Right atrium auricular region (tissue), 2 donors: ENCODE results near the gene ZSWIM5. TPM values are rescaled to one million over a fixed set of nuclear protein-coding genes. Genes with fewer than 3 reads are reported as not detected.

Experiments used
- DNase-seq: peaks from one replicate; pipeline ENCODE4 v3.0.0-alpha.2; 2019; ENCODE audit warnings: low spot score
- H3K27ac ChIP-seq, 2 donors: fragments of 200-600 bp; sonication (generic); 1 replicate in 1 of 2; 2 replicates in 1 of 2; pipeline ENCODE4 v1.5.1; 2016 to 2019
- H3K27me3 ChIP-seq, 2 donors: fragments of 200-600 bp; sonication (generic); one replicate each; pipeline versions ENCODE4 v1.5.1 to v1.6.0; 2017 to 2019
- H3K36me3 ChIP-seq: fragments of 200-600 bp; sonication (generic); one replicate; pipeline ENCODE4 v1.5.1; 2016
- H3K4me1 ChIP-seq, 2 donors: fragments of 200-600 bp; sonication (generic); one replicate each; pipeline versions ENCODE4 v1.5.1 to v1.6.0; 2017 to 2019
- H3K4me3 ChIP-seq, 2 donors: fragments of 200-600 bp; sonication (generic); 1 replicate in 1 of 2; 2 replicates in 1 of 2; pipeline ENCODE4 v1.5.1; 2017 to 2019; ENCODE audit warnings: mild to moderate bottlenecking in 1 of 2, moderate library complexity in 1 of 2
- H3K9me3 ChIP-seq, 2 donors: fragments of 200-600 bp; sonication (generic); one replicate each; pipeline ENCODE4 v1.5.1; 2019
- CTCF ChIP-seq, 2 donors: fragments of 200-600 bp; sonication (generic); IDR thresholded peaks; one replicate each; pipeline ENCODE4 v1.5.1; 2019; ENCODE audit warnings: antibody characterized with exemption in 2 of 2
- total RNA-seq, 2 donors: library from RNA; depleted of rRNA; stranded (reverse); fragments of >200 nt; gene quantifications; one replicate each; pipeline ENCODE4 v1.1.0, GENCODE V29; 2016

Gene ZSWIM5
- total RNA-seq, 2 donors from 2014 or later: 1.2 to 1.7 TPM

DNA sequence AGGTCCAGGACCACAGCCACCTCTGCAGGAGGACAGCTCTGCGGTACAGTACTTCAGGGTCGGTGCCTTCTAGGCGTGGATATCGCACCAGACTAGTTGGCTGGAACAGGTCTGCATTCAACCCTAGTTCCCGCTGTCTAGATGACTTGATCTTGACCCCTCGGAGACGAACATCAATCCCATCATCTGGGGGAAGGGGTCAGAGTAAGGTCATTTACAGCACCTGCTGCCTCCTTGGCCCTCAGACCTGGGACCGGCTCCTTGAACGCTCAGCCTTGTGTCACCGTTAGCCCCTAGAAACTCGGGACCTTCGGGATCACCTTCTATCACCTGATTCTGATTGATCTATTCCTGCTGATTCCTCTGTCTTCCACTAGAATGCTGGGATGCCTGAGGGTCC, 197.9 kb downstream of the ZSWIM5 start:
- Histone ChIP-seq H3K36me3 (peaks cover 60% of the 10 kb centered on the region), H3K4me1 (peaks cover 0 to 33% of the 10 kb centered on the region in 2 donors), H3K4me3 (no peak overlapping the region), H3K9me3 (no peaks in the 10 kb centered on the region), H3K27me3 (no peaks in the 10 kb centered on the region), H3K27ac (no peak overlapping the region)
- no peak for DNase-seq
- TF ChIP-seq CTCF (IDR thresholded peaks at IDR 0.05): no peak

DNA sequence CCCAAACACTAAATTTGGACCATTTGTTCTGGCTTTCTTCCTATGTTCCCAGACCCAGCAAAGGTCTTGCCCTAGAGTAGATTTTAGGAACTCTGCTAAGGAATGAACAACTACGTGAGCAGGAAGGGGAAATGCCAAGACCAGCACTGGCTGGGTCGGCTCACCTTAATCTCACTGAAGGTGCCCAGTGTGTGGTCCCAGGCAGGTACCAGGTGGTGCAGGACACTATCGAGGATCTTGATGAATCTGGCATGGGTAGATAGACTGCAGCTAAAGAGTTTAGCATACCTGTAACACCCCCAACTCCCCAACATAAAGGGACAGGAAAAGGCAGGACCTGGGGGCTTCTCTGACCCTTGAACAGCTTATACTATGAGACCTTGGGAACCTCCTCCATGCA, 198.3 kb downstream of the ZSWIM5 start:
- TF ChIP-seq CTCF (IDR thresholded peaks at IDR 0.05): no peak
- Histone ChIP-seq H3K27ac (no peak overlapping the region), H3K4me3 (no peak overlapping the region), H3K9me3 (no peaks in the 10 kb centered on the region), H3K36me3 (peaks cover 65% of the 10 kb centered on the region), H3K4me1 (peaks cover 0 to 28% of the 10 kb centered on the region in 2 donors), H3K27me3 (no peaks in the 10 kb centered on the region)
- DNase-seq: no peak

- Histone ChIP-seq H3K27me3 (no peaks in the 10 kb centered on the region), H3K4me3 (no peak overlapping the region), H3K27ac (no peak overlapping the region), H3K36me3 (peaks cover 72% of the 10 kb centered on the region), H3K4me1 (peaks cover 0 to 21% of the 10 kb centered on the region in 2 donors), H3K9me3 (no peaks in the 10 kb centered on the region)
- no peak for DNase-seq
- no peak for TF ChIP-seq CTCF (IDR thresholded peaks at IDR 0.05)
Measured at GRCh38 chr1:45007311-45007710, 199.1 kb downstream of the ZSWIM5 start.

GRCh38 chr1:45005761-45006160, 200.6 kb downstream of the ZSWIM5 start:
- DNase-seq: no peak
- no peak overlapping the region for H3K4me3 ChIP-seq
- TF ChIP-seq CTCF (IDR thresholded peaks at IDR 0.05): no peak
- no peaks in the 10 kb centered on the region for H3K27me3 ChIP-seq
- H3K36me3 ChIP-seq: peaks cover 77% of the 10 kb centered on the region
- peaks cover 0 to 14% of the 10 kb centered on the region in 2 donors for H3K4me1 ChIP-seq
- H3K27ac ChIP-seq: no peak overlapping the region
- H3K9me3 ChIP-seq: no peaks in the 10 kb centered on the region

DNA sequence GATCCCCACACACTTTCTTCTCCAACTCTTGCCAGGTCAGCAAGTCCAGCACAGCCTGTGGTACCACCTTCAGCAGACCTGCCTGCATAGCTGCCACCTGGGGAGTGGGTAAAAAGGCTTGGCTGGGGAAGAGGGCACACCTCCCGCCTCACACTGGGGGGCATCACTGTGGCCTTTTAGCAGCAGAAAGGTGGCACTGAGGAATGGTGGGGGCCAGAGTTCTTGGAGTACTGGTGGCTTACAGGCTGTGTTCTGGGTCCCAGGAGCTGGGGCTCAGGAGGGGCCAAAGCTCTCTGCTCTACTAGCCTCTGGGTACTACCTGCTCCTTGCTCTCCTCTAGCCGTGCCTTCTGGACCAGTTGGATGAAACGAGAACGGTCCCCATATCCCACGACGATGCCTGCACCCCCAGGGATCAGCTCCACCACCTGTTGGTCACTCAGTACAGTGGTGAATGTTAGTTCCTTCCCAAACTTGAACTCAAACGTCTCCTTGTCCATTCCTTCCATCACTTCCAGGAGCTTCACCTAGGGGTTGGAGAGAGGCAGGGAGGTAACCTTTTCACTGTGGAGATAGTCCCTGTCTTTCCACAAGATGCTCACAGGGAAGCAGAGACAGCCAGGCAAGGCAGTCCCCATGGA, 202.0 kb downstream of the ZSWIM5 start:
- Histone ChIP-seq H3K27ac (no peak overlapping the region), H3K4me1 (peaks cover 0 to 2% of the 10 kb centered on the region in 2 donors), H3K9me3 (no peaks in the 10 kb centered on the region), H3K36me3 (peaks cover 76% of the 10 kb centered on the region), H3K4me3 (no peak overlapping the region), H3K27me3 (no peaks in the 10 kb centered on the region)
- no peak for DNase-seq
- TF ChIP-seq CTCF (IDR thresholded peaks at IDR 0.05): no peak

GRCh38 chr1:45003741-45004140, 202.7 kb downstream of the ZSWIM5 start:
- H3K36me3 ChIP-seq: peaks cover 69% of the 10 kb centered on the region
- no peaks in the 10 kb centered on the region for H3K27me3 ChIP-seq
- TF ChIP-seq CTCF (IDR thresholded peaks at IDR 0.05): no peak

More at GRCh38 chr1:45003741-45004140, 202.7 kb downstream of the ZSWIM5 start:
- Histone ChIP-seq H3K4me3 (no peak overlapping the region), H3K27ac (no peak overlapping the region), H3K4me1 (no peaks in the 10 kb centered on the region), H3K9me3 (no peaks in the 10 kb centered on the region)
- no peak for DNase-seq
